HCT116 (cell line): ENCODE data around the gene MED31. TPM values are rescaled to one million over a fixed set of nuclear protein-coding genes. Genes with fewer than 3 reads are reported as not detected.
A peak's percentile ranks its signal among the peaks of the same experiment; 100 is the strongest.

Source experiments
- ATAC-seq: fragments of 200-7000 bp; cut with Tn5 transposase; 2 replicates; pipeline ENCODE4 v1.9.1; 2020; ENCODE audit warnings: mild to moderate bottlenecking, moderate library complexity
- BruUV-seq: library from RNA; stranded (reverse); fragments of 400-500 nt; replicated peaks from 2 replicates; lab custom pipeline; 2021; lab: Mats Ljungman, UMichigan
- CTCF ChIA-PET: fragments of 300-600 bp; sonication (Branson Sonifier 250); formaldehyde crosslinking; loops from one replicate; lab custom pipeline; 2021; ENCODE audit warnings: antibody characterized with exemption; lab: Charles Lee
- POLR2A ChIA-PET: fragments of 300-600, 350-600 bp; sonication (Branson Sonifier 250); formaldehyde crosslinking; loops from one replicate; lab custom pipeline; 2021; ENCODE audit warnings: antibody characterized with exemption; lab: Charles Lee
- RAD21 ChIA-PET, 2 experiments: fragments of 300-600 bp; sonication (Branson Sonifier 250); formaldehyde crosslinking; loops; one replicate each; lab custom pipeline; 2023; ENCODE audit warnings: low total read pairs in 2 of 2; ENCODE audit not compliant: uncharacterized antibody in 2 of 2, unreplicated experiment in 2 of 2, low non-redundant PET in 1 of 2; lab: Charles Lee
- DNase-seq: peaks from one replicate; pipeline ENCODE4 v3.0.0-alpha.2; 2010; ENCODE audit warnings: low read depth, low spot score
- H2AFZ ChIP-seq: fragments of 200-600 bp; shearing (Covaris generic), sonication (generic); 2 replicates; pipeline ENCODE4 v1.6.1; 2017; ENCODE audit warnings: low read depth, mixed run types, mixed read lengths, antibody characterized with exemption, low read length; ENCODE audit not compliant: poor library complexity, severe bottlenecking
- H3K27ac ChIP-seq: 2 replicates; pipeline ENCODE4 v1.5.1; 2012; ENCODE audit warnings: low read depth, low read length
- H3K27me3 ChIP-seq: fragments of 200-600 bp; sonication (generic); 2 replicates; pipeline ENCODE4 v1.6.1; 2016; ENCODE audit warnings: mixed run types, low read length, mixed read lengths; ENCODE audit not compliant: insufficient read depth
- H3K36me3 ChIP-seq, 2 experiments: fragments of 200-500 bp in 1 of 2; fragments of 200-600 bp in 1 of 2; sonication (Bioruptor generic) in 1 of 2; sonication (generic) in 1 of 2; 2 replicates each; pipeline versions ENCODE4 v1.5.1 to v1.6.1; 2014 to 2016; ENCODE audit warnings: low read length in 2 of 2, inconsistent platforms in 1 of 2, mixed read lengths in 1 of 2, mixed run types in 1 of 2; ENCODE audit not compliant: insufficient read depth in 2 of 2, control insufficient read depth in 1 of 2
- H3K4me1 ChIP-seq, 2 experiments: fragments of 200-600 bp in 1 of 2; sonication (generic) in 1 of 2; 2 replicates each; pipeline versions ENCODE4 v1.5.1 to v1.6.1; 2012 to 2017; ENCODE audit warnings: low read length in 2 of 2, inconsistent platforms in 1 of 2, mild to moderate bottlenecking in 1 of 2, mixed read lengths in 1 of 2, mixed run types in 1 of 2, moderate library complexity in 1 of 2; ENCODE audit not compliant: insufficient read depth in 2 of 2, control insufficient read depth in 1 of 2
- H3K4me2 ChIP-seq: fragments of 200-600 bp; sonication (generic); 2 replicates; pipeline ENCODE4 v1.6.1; 2017; ENCODE audit warnings: mixed run types, low read length, mixed read lengths
- H3K4me3 ChIP-seq, 2 experiments: fragments of 200-600 bp in 1 of 2; sonication (generic) in 1 of 2; replicated peaks in 1 of 2; 2 replicates each; pipeline ENCODE4 v1.5.1; 2011 to 2016; ENCODE audit warnings: low read length in 2 of 2, control low read depth in 1 of 2, low read depth in 1 of 2, mild to moderate bottlenecking in 1 of 2, mixed read lengths in 1 of 2, mixed run types in 1 of 2
- H3K79me2 ChIP-seq: fragments of 200-600 bp; sonication (generic); 2 replicates; pipeline ENCODE4 v1.6.1; 2017; ENCODE audit warnings: mild to moderate bottlenecking, mixed run types, low read length, moderate library complexity, mixed read lengths; ENCODE audit not compliant: insufficient read depth
- H3K9ac ChIP-seq: fragments of 200-600 bp; sonication (generic); 2 replicates; pipeline ENCODE4 v1.6.1; 2016; ENCODE audit warnings: low read length, mixed read lengths
- H3K9me2 ChIP-seq: fragments of 200-600 bp; sonication (generic), shearing (Covaris generic); 2 replicates; pipeline ENCODE4 v1.6.1; 2017; ENCODE audit warnings: mixed run types, mild to moderate bottlenecking, moderate library complexity; ENCODE audit not compliant: insufficient read depth
- H3K9me3 ChIP-seq, 2 experiments: fragments of 200-500 bp in 1 of 2; fragments of 200-600 bp in 1 of 2; sonication (Bioruptor generic) in 1 of 2; sonication (generic) in 1 of 2; 2 replicates each; pipeline ENCODE4 v1.6.1; 2014 to 2017; ENCODE audit warnings: low read length in 2 of 2, mixed read lengths in 2 of 2, inconsistent platforms in 1 of 2, low read depth in 1 of 2, mild to moderate bottlenecking in 1 of 2, mixed run types in 1 of 2, moderate library complexity in 1 of 2; ENCODE audit not compliant: control insufficient read depth in 1 of 2, insufficient read depth in 1 of 2
- H4K20me1 ChIP-seq: fragments of 200-600 bp; sonication (generic), shearing (Covaris generic); 2 replicates; pipeline ENCODE4 v1.6.1; 2017; ENCODE audit warnings: mixed run types, mild to moderate bottlenecking, moderate library complexity; ENCODE audit not compliant: insufficient read depth
- CBX3 ChIP-seq: IDR thresholded peaks from 2 replicates; pipeline ENCODE4 v1.6.1; 2012; ENCODE audit warnings: low read depth
- ELF1 ChIP-seq: IDR thresholded peaks from 2 replicates; pipeline ENCODE4 v1.6.1; 2012; ENCODE audit warnings: low read depth, borderline replicate concordance
- EZH2phosphoT487 ChIP-seq: fragments of 200-600 bp; IDR thresholded peaks from 2 replicates; pipeline ENCODE4 v1.6.1; 2018; ENCODE audit warnings: antibody characterized with exemption, borderline replicate concordance
- FOSL1 ChIP-seq: IDR thresholded peaks from 2 replicates; pipeline ENCODE4 v1.6.1; 2012; ENCODE audit warnings: low read depth
- JUND ChIP-seq: IDR thresholded peaks from 2 replicates; pipeline ENCODE4 v1.6.1; 2012
- POLR2A ChIP-seq: IDR thresholded peaks from 2 replicates; pipeline ENCODE4 v1.7.0; 2011; ENCODE audit warnings: borderline replicate concordance; ENCODE audit not compliant: insufficient read depth, insufficient read length; ENCODE audit errors: extremely low read depth
- POLR2AphosphoS5 ChIP-seq: IDR thresholded peaks from 2 replicates; pipeline ENCODE4 v1.6.1; 2011; ENCODE audit warnings: mild to moderate bottlenecking, low read depth, low read length, moderate library complexity
- RAD21 ChIP-seq: IDR thresholded peaks from 2 replicates; pipeline ENCODE4 v1.6.1; 2012; ENCODE audit warnings: low read depth, mild to moderate bottlenecking
- SP1 ChIP-seq: IDR thresholded peaks from 2 replicates; pipeline ENCODE4 v1.6.1; 2012; ENCODE audit warnings: low read depth
- ZFX ChIP-seq: fragments of 450-650 bp; IDR thresholded peaks from 2 replicates; pipeline ENCODE4 v1.6.1; 2017
- ZNF274 ChIP-seq: fragments of 200-500 bp; sonication (Bioruptor generic); IDR thresholded peaks from 2 replicates; pipeline ENCODE4 v1.6.1; 2014; ENCODE audit warnings: mild to moderate bottlenecking, low read depth, low read length, inconsistent platforms
- intact Hi-C: fragments of 100-400 bp; cut with micrococcal nuclease; formaldehyde crosslinking; loops from 2 replicates; pipeline ENCODE4 v1.10.0; 2022
- total RNA-seq: library from RNA; stranded (reverse); gene quantifications from one replicate; pipeline ENCODE4 v1.2.1, GENCODE V29; 2021; ENCODE audit not compliant: unreplicated experiment
- TF ChIP-seq, protein P1 (sequence below): IDR thresholded peaks from 2 replicates; pipeline ENCODE4 v1.6.1; 2012
- TF ChIP-seq, protein P2 (sequence below): IDR thresholded peaks from 2 replicates; pipeline ENCODE4 v1.6.1; 2012

Gene MED31
- total RNA-seq, 1 experiment from 2014 or later = 20.3 TPM

DNA sequence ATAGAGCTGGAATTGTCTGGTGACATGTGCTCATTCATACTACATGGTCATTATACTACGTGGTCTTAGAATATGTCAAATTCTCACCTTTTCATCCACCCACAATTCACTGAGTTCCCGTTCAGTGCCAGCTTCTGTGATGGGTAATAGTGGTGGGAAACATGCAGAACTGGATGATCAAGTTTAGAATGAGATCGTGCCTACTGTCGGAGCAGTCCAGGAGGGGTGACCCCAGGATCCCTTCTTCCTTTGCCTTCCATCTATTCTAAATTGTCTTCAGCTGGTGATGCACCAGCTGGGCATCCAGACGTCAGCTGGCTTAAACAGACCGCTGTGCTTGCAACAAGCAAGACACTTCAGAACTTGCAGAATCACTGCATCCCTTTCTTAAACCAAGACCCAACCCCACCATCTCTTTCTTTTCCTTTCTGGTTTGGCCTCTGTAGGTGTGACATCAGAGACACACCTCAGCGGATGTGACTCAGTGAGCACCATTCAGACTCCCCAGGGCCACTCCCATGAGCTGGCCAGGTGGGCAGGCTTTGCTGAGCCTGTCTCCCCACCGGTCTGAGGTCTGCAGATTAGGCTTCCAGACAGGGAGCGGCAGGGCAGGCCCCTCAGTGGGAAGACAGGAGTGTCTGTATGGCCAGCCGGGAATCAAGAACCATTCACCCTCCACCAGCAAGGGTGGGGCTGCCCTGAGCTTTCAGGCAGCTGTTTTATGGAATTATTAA, 18.2 kb upstream of the MED31 start:
- DNase-seq (peak; percentile 80), ATAC-seq (peak; percentile 84)
- POLR2A ChIA-PET = interaction anchor here (0.6 to 2.6 kb wide), 4 partner anchors 116 to 366 kb away, joined by 3 to 8 read pairs (median 3); partner anchors contain the start of gene SLC16A13
- H3K9me3 ChIP-seq = no peaks in the 10 kb centered on the region
- intact Hi-C loops = no loop called here
- peaks cover 19 to 47% of the 10 kb centered on the region in 2 experiments for H3K4me1 ChIP-seq
- H3K27ac ChIP-seq = peak overlapping the region; percentile 43; the same call in 1 of the 2 replicates
- CTCF ChIA-PET = interaction anchor here (0.8 to 3.1 kb wide), 6 partner anchors 32 to 383 kb away, joined by 3 to 17 read pairs (median 8); no protein-coding TSS in a partner anchor
- no peak overlapping the region for H2AFZ ChIP-seq
- peak overlapping the region in 1 of 2 experiments; percentile 33; a peak in 3 of 4 replicates for H3K4me3 ChIP-seq
- H3K36me3 ChIP-seq = no peaks in the 10 kb centered on the region
- RAD21 ChIA-PET = no interaction called here
- no peaks in the 10 kb centered on the region for H3K79me2 ChIP-seq
- peak overlapping the region; percentile 80 for H3K4me2 ChIP-seq
- TSS peak; percentile 95 for BruUV-seq
- no peaks in the 10 kb centered on the region for H3K27me3 ChIP-seq
- TF ChIP-seq, protein P1, sequence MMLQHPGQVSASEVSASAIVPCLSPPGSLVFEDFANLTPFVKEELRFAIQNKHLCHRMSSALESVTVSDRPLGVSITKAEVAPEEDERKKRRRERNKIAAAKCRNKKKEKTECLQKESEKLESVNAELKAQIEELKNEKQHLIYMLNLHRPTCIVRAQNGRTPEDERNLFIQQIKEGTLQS = no peak
- peak; percentile 79 for TF ChIP-seq FOSL1
- peak; percentile 31 for TF ChIP-seq RAD21
- TF ChIP-seq ELF1 = no peak
- TF ChIP-seq EZH2phosphoT487 = no peak
- TF ChIP-seq, protein P2, sequence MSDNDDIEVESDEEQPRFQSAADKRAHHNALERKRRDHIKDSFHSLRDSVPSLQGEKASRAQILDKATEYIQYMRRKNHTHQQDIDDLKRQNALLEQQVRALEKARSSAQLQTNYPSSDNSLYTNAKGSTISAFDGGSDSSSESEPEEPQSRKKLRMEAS = peak; percentile 60
- no peak for TF ChIP-seq POLR2A
- TF ChIP-seq ZFX = no peak
- TF ChIP-seq POLR2AphosphoS5 = peak; percentile 62
- TF ChIP-seq ZNF274 = no peak
- peak; percentile 59; the same call in 1 of the 2 replicates for TF ChIP-seq CBX3
- TF ChIP-seq SP1 = peak; percentile 74
- TF ChIP-seq JUND = peak; percentile 74
- H4K20me1 ChIP-seq = no peaks in the 10 kb centered on the region
- H3K9me2 ChIP-seq = no peaks in the 10 kb centered on the region
- peak overlapping the region; percentile 35 for H3K9ac ChIP-seq
